Measurements from ENCODE around the gene NGEF.

DNA sequence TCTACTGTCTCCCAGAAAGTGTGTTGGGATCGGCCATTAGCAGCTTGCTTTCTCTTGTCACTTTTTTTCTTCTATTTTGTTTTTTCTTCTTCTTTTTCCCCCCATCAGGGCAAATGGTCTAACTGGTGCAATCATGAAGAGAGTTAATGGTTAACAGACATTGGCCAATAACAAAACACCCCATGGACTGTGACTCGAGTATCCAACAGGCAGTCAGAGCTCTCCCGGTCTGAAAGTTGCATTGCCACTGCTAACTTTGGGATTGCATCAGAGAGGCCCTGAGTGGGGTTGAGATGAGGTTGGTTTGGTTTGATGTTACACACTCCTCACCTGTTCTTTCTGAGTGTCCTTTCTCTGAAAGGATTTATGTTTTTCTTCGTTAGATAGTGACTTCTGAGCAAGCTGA lies 155.9 kb downstream of the NGEF start:
- no peak for TF ChIP-seq YBX1 (IDR thresholded peaks at IDR 0.05)
- TF ChIP-seq, protein P1, sequence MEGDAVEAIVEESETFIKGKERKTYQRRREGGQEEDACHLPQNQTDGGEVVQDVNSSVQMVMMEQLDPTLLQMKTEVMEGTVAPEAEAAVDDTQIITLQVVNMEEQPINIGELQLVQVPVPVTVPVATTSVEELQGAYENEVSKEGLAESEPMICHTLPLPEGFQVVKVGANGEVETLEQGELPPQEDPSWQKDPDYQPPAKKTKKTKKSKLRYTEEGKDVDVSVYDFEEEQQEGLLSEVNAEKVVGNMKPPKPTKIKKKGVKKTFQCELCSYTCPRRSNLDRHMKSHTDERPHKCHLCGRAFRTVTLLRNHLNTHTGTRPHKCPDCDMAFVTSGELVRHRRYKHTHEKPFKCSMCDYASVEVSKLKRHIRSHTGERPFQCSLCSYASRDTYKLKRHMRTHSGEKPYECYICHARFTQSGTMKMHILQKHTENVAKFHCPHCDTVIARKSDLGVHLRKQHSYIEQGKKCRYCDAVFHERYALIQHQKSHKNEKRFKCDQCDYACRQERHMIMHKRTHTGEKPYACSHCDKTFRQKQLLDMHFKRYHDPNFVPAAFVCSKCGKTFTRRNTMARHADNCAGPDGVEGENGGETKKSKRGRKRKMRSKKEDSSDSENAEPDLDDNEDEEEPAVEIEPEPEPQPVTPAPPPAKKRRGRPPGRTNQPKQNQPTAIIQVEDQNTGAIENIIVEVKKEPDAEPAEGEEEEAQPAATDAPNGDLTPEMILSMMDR (IDR thresholded peaks at IDR 0.05 in 2 of 3, conservative IDR thresholded peaks at IDR 0.05 in 1 of 3; ENCODE audit: control insufficient read depth in 2 of 3, extremely low read depth in 1 of 3, insufficient read depth in 1 of 3, low read depth in 3 of 3, low read length in 3 of 3), result no peak
- TF ChIP-seq HDAC2 (IDR thresholded peaks at IDR 0.05), result no peak
- TF ChIP-seq GABPA (IDR thresholded peaks at IDR 0.05; ENCODE audit: low read depth), result no peak
- TF ChIP-seq RAD21 (IDR thresholded peaks at IDR 0.05; ENCODE audit: insufficient read depth, low read depth, low read length), result no peak
